ENCODE measurements around the gene TGM2. TPM values are rescaled to one million over a fixed set of nuclear protein-coding genes. Genes with fewer than 3 reads are reported as not detected.

TGM2 gene
- total and polyA plus RNA-seq, 4 donors = 12.9 to 63.3 (median 19.6) TPM

DNA sequence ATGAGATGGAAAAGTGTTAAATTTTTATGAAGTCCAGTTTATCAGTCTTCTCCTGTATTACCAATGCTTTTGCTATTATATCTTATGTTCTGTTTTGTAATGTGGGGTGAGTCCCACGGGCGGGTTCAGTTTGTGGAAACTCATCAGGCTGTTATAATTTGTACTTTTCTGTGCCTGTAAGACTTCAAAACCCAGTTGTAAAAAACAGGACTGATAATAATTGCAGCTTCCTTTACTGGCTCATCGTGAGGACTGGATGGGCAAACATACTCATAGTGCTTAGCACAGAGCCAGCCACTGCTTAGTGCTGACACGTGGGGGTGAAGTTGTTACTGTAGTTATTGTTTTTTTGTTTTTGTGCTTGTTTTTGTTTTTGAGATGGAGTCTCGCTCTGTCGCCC is 45.6 kb downstream of the TGM2 start:
- no peak overlapping the region for H3K4me3 ChIP-seq (ENCODE audit: low read depth, low read length)
- no peak for DNase-seq (ENCODE audit: low read depth in 4 of 6, low spot score in 6 of 6)
- 90% methylated on average over 6 of the region's 6 CpGs for WGBS (ENCODE audit: insufficient coverage)
- H3K4me1 ChIP-seq (ENCODE audit: control insufficient read depth, insufficient read depth, low read length) = no peaks in the 10 kb centered on the region
- H3K9me3 ChIP-seq (ENCODE audit: control insufficient read depth, insufficient read depth, low read length) = no peaks in the 10 kb centered on the region
- no peaks in the 10 kb centered on the region for H3K36me3 ChIP-seq (ENCODE audit: control insufficient read depth, insufficient read depth, low read length)
- no peak overlapping the region for H3K27ac ChIP-seq (ENCODE audit: low read depth, low read length)
- H3K27me3 ChIP-seq (ENCODE audit: control insufficient read depth, insufficient read depth, low read length) = no peaks in the 10 kb centered on the region

- WGBS (ENCODE audit: insufficient coverage) = 89% methylated on average over 2 of the region's 3 CpGs
- no peak overlapping the region for H3K4me3 ChIP-seq (ENCODE audit: low read depth, low read length)
- no peak overlapping the region for H3K27ac ChIP-seq (ENCODE audit: low read depth, low read length)
- H3K9me3 ChIP-seq (ENCODE audit: control insufficient read depth, insufficient read depth, low read length) = no peaks in the 10 kb centered on the region
- no peaks in the 10 kb centered on the region for H3K27me3 ChIP-seq (ENCODE audit: control insufficient read depth, insufficient read depth, low read length)
- H3K4me1 ChIP-seq (ENCODE audit: control insufficient read depth, insufficient read depth, low read length) = peaks cover 1% of the 10 kb centered on the region
- DNase-seq (ENCODE audit: low read depth in 4 of 6, low spot score in 6 of 6) = no peak
- no peaks in the 10 kb centered on the region for H3K36me3 ChIP-seq (ENCODE audit: control insufficient read depth, insufficient read depth, low read length)
Observed at GRCh38 chr20:38117635-38118034, 47.4 kb downstream of the TGM2 start.

- Histone ChIP-seq H3K4me3 (ENCODE audit: low read depth, low read length) (no peak overlapping the region), H3K27me3 (ENCODE audit: control insufficient read depth, insufficient read depth, low read length) (no peaks in the 10 kb centered on the region)
- no CpG with 5 or more reads among the region's 2 CpGs for WGBS (ENCODE audit: insufficient coverage)
Observed at GRCh38 chr20:38117205-38117604, 47.9 kb downstream of the TGM2 start.

GRCh38 chr20:38116409-38117165 is 48.5 kb downstream of the TGM2 start:
- H3K27me3 ChIP-seq (ENCODE audit: control insufficient read depth, insufficient read depth, low read length) = no peaks in the 10 kb centered on the region
- no CpG with 5 or more reads among the region's 3 CpGs for WGBS (ENCODE audit: insufficient coverage)

More at GRCh38 chr20:38117205-38117604, 47.9 kb downstream of the TGM2 start:
- H3K9me3 ChIP-seq (ENCODE audit: control insufficient read depth, insufficient read depth, low read length) = no peaks in the 10 kb centered on the region
- no peaks in the 10 kb centered on the region for H3K36me3 ChIP-seq (ENCODE audit: control insufficient read depth, insufficient read depth, low read length)
- H3K27ac ChIP-seq (ENCODE audit: low read depth, low read length) = no peak overlapping the region
- no peak for DNase-seq (ENCODE audit: low read depth in 4 of 6, low spot score in 6 of 6)
- H3K4me1 ChIP-seq (ENCODE audit: control insufficient read depth, insufficient read depth, low read length) = peaks cover 6% of the 10 kb centered on the region

DNA sequence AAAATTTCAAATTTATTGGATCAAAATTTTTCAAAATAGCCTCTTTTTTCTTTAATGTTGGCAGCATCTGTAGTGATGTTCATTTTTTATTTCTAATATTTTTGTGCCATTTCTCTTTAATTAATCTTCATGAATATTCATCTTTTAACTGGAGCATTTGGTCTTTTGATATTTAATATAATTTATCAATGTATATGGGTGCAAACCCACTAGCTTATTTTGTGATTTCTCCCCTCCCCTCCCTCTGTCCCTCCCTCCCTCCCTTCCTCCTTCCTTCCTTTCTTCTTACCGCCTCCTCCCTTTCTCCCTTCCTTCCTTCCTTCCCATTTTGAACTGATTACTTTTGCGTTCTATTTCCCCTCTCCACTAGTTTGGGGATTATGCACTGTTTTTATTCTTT is 49.2 kb downstream of the TGM2 start:
- Histone ChIP-seq H3K27me3 (ENCODE audit: control insufficient read depth, insufficient read depth, low read length) (no peaks in the 10 kb centered on the region), H3K4me1 (ENCODE audit: control insufficient read depth, insufficient read depth, low read length) (peaks cover 7% of the 10 kb centered on the region), H3K36me3 (ENCODE audit: control insufficient read depth, insufficient read depth, low read length) (no peaks in the 10 kb centered on the region), H3K9me3 (ENCODE audit: control insufficient read depth, insufficient read depth, low read length) (no peaks in the 10 kb centered on the region), H3K27ac (ENCODE audit: low read depth, low read length) (no peak overlapping the region), H3K4me3 (ENCODE audit: low read depth, low read length) (no peak overlapping the region)
- WGBS (ENCODE audit: insufficient coverage) = no CpG with 5 or more reads among the region's 2 CpGs
- no peak for DNase-seq (ENCODE audit: low read depth in 4 of 6, low spot score in 6 of 6)

More at GRCh38 chr20:38116409-38117165, 48.5 kb downstream of the TGM2 start:
- Histone ChIP-seq H3K9me3 (ENCODE audit: control insufficient read depth, insufficient read depth, low read length) (no peaks in the 10 kb centered on the region), H3K4me1 (ENCODE audit: control insufficient read depth, insufficient read depth, low read length) (peaks cover 7% of the 10 kb centered on the region), H3K4me3 (ENCODE audit: low read depth, low read length) (no peak overlapping the region), H3K27ac (ENCODE audit: low read depth, low read length) (no peak overlapping the region), H3K36me3 (ENCODE audit: control insufficient read depth, insufficient read depth, low read length) (no peaks in the 10 kb centered on the region)
- DNase-seq (ENCODE audit: low read depth in 4 of 6, low spot score in 6 of 6) = no peak

DNA sequence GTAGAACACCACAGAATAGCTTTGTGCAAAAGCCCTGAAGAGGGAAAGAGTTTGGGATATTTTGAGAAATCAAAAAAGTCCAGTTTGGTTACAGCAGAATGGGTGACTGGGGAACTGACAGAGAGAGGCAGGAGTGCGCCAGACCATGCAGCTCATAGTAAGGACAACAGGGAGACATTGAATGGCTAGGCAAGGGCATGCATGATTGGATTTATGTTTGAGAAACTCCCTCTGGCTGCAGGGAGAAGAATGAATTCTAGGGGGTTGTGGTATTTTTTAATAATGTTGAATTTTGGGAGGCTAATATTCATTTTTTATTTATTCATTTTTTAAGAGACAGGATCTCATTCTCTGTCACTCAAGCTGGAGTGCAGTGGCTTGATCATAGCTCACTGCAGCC is 49.9 kb downstream of the TGM2 start:
- 73% methylated on average over 1 of the region's 1 CpG for WGBS (ENCODE audit: insufficient coverage)
- H3K9me3 ChIP-seq (ENCODE audit: control insufficient read depth, insufficient read depth, low read length) = no peaks in the 10 kb centered on the region
- peaks cover 7% of the 10 kb centered on the region for H3K4me1 ChIP-seq (ENCODE audit: control insufficient read depth, insufficient read depth, low read length)
- no peaks in the 10 kb centered on the region for H3K36me3 ChIP-seq (ENCODE audit: control insufficient read depth, insufficient read depth, low read length)
- H3K27ac ChIP-seq (ENCODE audit: low read depth, low read length) = no peak overlapping the region
- H3K4me3 ChIP-seq (ENCODE audit: low read depth, low read length) = no peak overlapping the region
- no peak for DNase-seq (ENCODE audit: low read depth in 4 of 6, low spot score in 6 of 6)
- H3K27me3 ChIP-seq (ENCODE audit: control insufficient read depth, insufficient read depth, low read length) = no peaks in the 10 kb centered on the region

DNA sequence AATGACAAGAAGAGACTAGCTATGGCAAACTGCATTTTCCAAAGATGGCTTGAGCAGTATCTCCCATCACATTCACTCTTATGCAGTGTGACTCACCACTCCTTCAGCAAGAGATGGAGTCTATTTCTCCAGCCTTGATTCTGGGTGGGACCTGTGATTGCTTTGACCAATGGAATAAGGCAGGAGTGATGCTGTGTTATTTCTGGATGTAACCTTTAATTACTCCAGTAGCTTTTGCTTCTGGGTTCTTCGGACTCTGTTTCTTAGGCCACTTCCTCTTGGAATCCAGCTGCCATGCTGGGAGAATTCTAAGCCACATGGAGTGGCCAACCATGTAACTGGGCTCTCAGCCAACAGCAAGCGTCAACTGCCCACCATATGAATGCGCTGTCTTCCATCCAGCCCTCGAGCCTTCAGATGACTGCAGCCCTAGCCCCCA is 50.7 kb downstream of the TGM2 start:
- DNase-seq (ENCODE audit: low read depth in 4 of 6, low spot score in 6 of 6) = no peak
- Histone ChIP-seq H3K4me3 (ENCODE audit: low read depth, low read length) (no peak overlapping the region), H3K4me1 (ENCODE audit: control insufficient read depth, insufficient read depth, low read length) (peaks cover 12% of the 10 kb centered on the region), H3K27me3 (ENCODE audit: control insufficient read depth, insufficient read depth, low read length) (no peaks in the 10 kb centered on the region), H3K9me3 (ENCODE audit: control insufficient read depth, insufficient read depth, low read length) (no peaks in the 10 kb centered on the region), H3K27ac (ENCODE audit: low read depth, low read length) (no peak overlapping the region), H3K36me3 (ENCODE audit: control insufficient read depth, insufficient read depth, low read length) (no peaks in the 10 kb centered on the region)
- 60% methylated on average over 1 of the region's 4 CpGs for WGBS (ENCODE audit: insufficient coverage)

- Histone ChIP-seq H3K4me1 (ENCODE audit: control insufficient read depth, insufficient read depth, low read length) (peaks cover 15% of the 10 kb centered on the region), H3K27me3 (ENCODE audit: control insufficient read depth, insufficient read depth, low read length) (no peaks in the 10 kb centered on the region), H3K36me3 (ENCODE audit: control insufficient read depth, insufficient read depth, low read length) (no peaks in the 10 kb centered on the region), H3K9me3 (ENCODE audit: control insufficient read depth, insufficient read depth, low read length) (no peaks in the 10 kb centered on the region), H3K4me3 (ENCODE audit: low read depth, low read length) (no peak overlapping the region), H3K27ac (ENCODE audit: low read depth, low read length) (no peak overlapping the region)
- WGBS (ENCODE audit: insufficient coverage) = 58% methylated on average over 6 of the region's 10 CpGs
- DNase-seq (ENCODE audit: low read depth in 4 of 6, low spot score in 6 of 6) = no peak
Observed at GRCh38 chr20:38113401-38114325, 51.4 kb downstream of the TGM2 start.

DNA sequence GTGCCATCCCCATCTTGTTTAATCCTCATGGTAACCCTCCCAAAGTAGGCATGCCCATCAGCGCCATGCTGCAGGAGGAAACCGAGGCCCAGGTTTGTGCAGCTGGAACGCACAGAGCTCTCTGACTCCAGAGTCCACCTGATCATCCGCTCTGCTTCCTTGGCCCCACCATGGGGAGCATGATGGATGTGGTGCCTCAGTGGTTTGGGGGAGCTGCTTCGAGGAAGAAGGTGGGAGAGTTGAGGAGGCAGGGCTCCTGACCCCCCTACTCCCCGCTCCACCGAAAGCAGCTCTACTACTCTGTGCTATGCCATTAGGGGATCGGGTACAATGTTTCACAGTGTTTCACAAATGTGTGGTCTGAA is 52.2 kb downstream of the TGM2 start:
- 98% methylated on average over 7 of the region's 8 CpGs for WGBS (ENCODE audit: insufficient coverage)

More for the DNA sequence above, 52.2 kb downstream of the TGM2 start:
- no peak overlapping the region for H3K4me3 ChIP-seq (ENCODE audit: low read depth, low read length)
- H3K9me3 ChIP-seq (ENCODE audit: control insufficient read depth, insufficient read depth, low read length) = no peaks in the 10 kb centered on the region
- no peak for DNase-seq (ENCODE audit: low read depth in 4 of 6, low spot score in 6 of 6)
- no peaks in the 10 kb centered on the region for H3K36me3 ChIP-seq (ENCODE audit: control insufficient read depth, insufficient read depth, low read length)
- H3K4me1 ChIP-seq (ENCODE audit: control insufficient read depth, insufficient read depth, low read length) = peaks cover 17% of the 10 kb centered on the region
- no peaks in the 10 kb centered on the region for H3K27me3 ChIP-seq (ENCODE audit: control insufficient read depth, insufficient read depth, low read length)
- no peak overlapping the region for H3K27ac ChIP-seq (ENCODE audit: low read depth, low read length)
